ENCODE results near the gene FAM174C.

Gene FAM174C

GRCh38 chr19:1269478-1270212 lies 5.7 kb upstream of the FAM174C start:
- Histone ChIP-seq H3K79me2 (ENCODE audit: insufficient read depth, low read length) (peaks cover 52% of the 10 kb centered on the region), H3K9ac (ENCODE audit: low read depth, low read length, poor library complexity, severe bottlenecking) (peak overlapping the region; percentile 97), H3K4me3 (ENCODE audit: low read length, poor library complexity, severe bottlenecking) (peak overlapping the region; percentile 94), H3K9me2 (replicated peaks; ENCODE audit: low read depth, low read length) (no peaks in the 10 kb centered on the region), H3K27me3 (ENCODE audit: insufficient read depth, low read length, poor library complexity, severe bottlenecking) (peaks cover 4% of the 10 kb centered on the region), H2AFZ (ENCODE audit: low read length) (no peak overlapping the region), H3K4me2 (ENCODE audit: low read depth, low read length, poor library complexity, severe bottlenecking) (peak overlapping the region; percentile 100), H4K20me1 (ENCODE audit: insufficient read depth, low read length, poor library complexity, severe bottlenecking) (peaks cover 51% of the 10 kb centered on the region), H3F3A (ENCODE audit: low read depth) (peaks cover 14% of the 10 kb centered on the region), H3K4me1 (ENCODE audit: insufficient read depth, low read length, poor library complexity, severe bottlenecking) (peaks cover 48% of the 10 kb centered on the region), H3K9me3 (ENCODE audit: insufficient read depth, low read depth, low read length) (no peaks in the 10 kb centered on the region), H3K36me3 (ENCODE audit: insufficient read depth, low read length) (peaks cover 44% of the 10 kb centered on the region; the same call in 1 of the 2 replicates)
- TF ChIP-seq, protein P1, sequence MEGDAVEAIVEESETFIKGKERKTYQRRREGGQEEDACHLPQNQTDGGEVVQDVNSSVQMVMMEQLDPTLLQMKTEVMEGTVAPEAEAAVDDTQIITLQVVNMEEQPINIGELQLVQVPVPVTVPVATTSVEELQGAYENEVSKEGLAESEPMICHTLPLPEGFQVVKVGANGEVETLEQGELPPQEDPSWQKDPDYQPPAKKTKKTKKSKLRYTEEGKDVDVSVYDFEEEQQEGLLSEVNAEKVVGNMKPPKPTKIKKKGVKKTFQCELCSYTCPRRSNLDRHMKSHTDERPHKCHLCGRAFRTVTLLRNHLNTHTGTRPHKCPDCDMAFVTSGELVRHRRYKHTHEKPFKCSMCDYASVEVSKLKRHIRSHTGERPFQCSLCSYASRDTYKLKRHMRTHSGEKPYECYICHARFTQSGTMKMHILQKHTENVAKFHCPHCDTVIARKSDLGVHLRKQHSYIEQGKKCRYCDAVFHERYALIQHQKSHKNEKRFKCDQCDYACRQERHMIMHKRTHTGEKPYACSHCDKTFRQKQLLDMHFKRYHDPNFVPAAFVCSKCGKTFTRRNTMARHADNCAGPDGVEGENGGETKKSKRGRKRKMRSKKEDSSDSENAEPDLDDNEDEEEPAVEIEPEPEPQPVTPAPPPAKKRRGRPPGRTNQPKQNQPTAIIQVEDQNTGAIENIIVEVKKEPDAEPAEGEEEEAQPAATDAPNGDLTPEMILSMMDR (conservative IDR thresholded peaks at IDR 0.05; ENCODE audit: low read length), result no peak
- no peak for TF ChIP-seq EZH2phosphoT487 (IDR thresholded peaks at IDR 0.05; ENCODE audit: borderline replicate concordance)

GRCh38 chr19:1270213-1270853 lies 5.0 kb upstream of the FAM174C start:
- TF ChIP-seq EZH2phosphoT487 (IDR thresholded peaks at IDR 0.05; ENCODE audit: borderline replicate concordance), result no peak
- TF ChIP-seq, protein P1 (conservative IDR thresholded peaks at IDR 0.05; ENCODE audit: low read length), result no peak
- Histone ChIP-seq H3K4me2 (ENCODE audit: low read depth, low read length, poor library complexity, severe bottlenecking) (peak overlapping the region; percentile 100), H3F3A (ENCODE audit: low read depth) (peaks cover 14% of the 10 kb centered on the region), H3K4me1 (ENCODE audit: insufficient read depth, low read length, poor library complexity, severe bottlenecking) (peaks cover 53% of the 10 kb centered on the region), H4K20me1 (ENCODE audit: insufficient read depth, low read length, poor library complexity, severe bottlenecking) (peaks cover 57% of the 10 kb centered on the region), H3K27me3 (ENCODE audit: insufficient read depth, low read length, poor library complexity, severe bottlenecking) (peaks cover 4% of the 10 kb centered on the region), H3K36me3 (ENCODE audit: insufficient read depth, low read length) (peaks cover 49% of the 10 kb centered on the region; the same call in 1 of the 2 replicates), H3K79me2 (ENCODE audit: insufficient read depth, low read length) (peaks cover 57% of the 10 kb centered on the region), H3K9me2 (replicated peaks; ENCODE audit: low read depth, low read length) (no peaks in the 10 kb centered on the region), H3K4me3 (ENCODE audit: low read length, poor library complexity, severe bottlenecking) (peak overlapping the region; percentile 94), H2AFZ (ENCODE audit: low read length) (no peak overlapping the region), H3K9me3 (ENCODE audit: insufficient read depth, low read depth, low read length) (no peaks in the 10 kb centered on the region), H3K9ac (ENCODE audit: low read depth, low read length, poor library complexity, severe bottlenecking) (peak overlapping the region; percentile 97)

GRCh38 chr19:1270854-1271527 lies 4.3 kb upstream of the FAM174C start:
- peaks cover 58% of the 10 kb centered on the region for H4K20me1 ChIP-seq (ENCODE audit: insufficient read depth, low read length, poor library complexity, severe bottlenecking)
- no peaks in the 10 kb centered on the region for H3K9me2 ChIP-seq (replicated peaks; ENCODE audit: low read depth, low read length)
- peaks cover 51% of the 10 kb centered on the region for H3K4me1 ChIP-seq (ENCODE audit: insufficient read depth, low read length, poor library complexity, severe bottlenecking)
- H3K27me3 ChIP-seq (ENCODE audit: insufficient read depth, low read length, poor library complexity, severe bottlenecking), result peaks cover 4% of the 10 kb centered on the region
- H3K4me3 ChIP-seq (ENCODE audit: low read length, poor library complexity, severe bottlenecking), result peak overlapping the region; percentile 94
- peaks cover 49% of the 10 kb centered on the region; the same call in 1 of the 2 replicates for H3K36me3 ChIP-seq (ENCODE audit: insufficient read depth, low read length)
- H3F3A ChIP-seq (ENCODE audit: low read depth), result peaks cover 14% of the 10 kb centered on the region
- H2AFZ ChIP-seq (ENCODE audit: low read length), result no peak overlapping the region
- no peak for TF ChIP-seq EZH2phosphoT487 (IDR thresholded peaks at IDR 0.05; ENCODE audit: borderline replicate concordance)
- TF ChIP-seq, protein P1 (conservative IDR thresholded peaks at IDR 0.05; ENCODE audit: low read length), result no peak
- H3K9me3 ChIP-seq (ENCODE audit: insufficient read depth, low read depth, low read length), result no peaks in the 10 kb centered on the region
- H3K9ac ChIP-seq (ENCODE audit: low read depth, low read length, poor library complexity, severe bottlenecking), result peak overlapping the region; percentile 97
- H3K4me2 ChIP-seq (ENCODE audit: low read depth, low read length, poor library complexity, severe bottlenecking), result peak overlapping the region; percentile 100
- peaks cover 59% of the 10 kb centered on the region for H3K79me2 ChIP-seq (ENCODE audit: insufficient read depth, low read length)

All from Loucy (cell line).